ENCODE data around the gene ANKRD55. TPM values are rescaled to one million over a fixed set of nuclear protein-coding genes. Genes with fewer than 3 reads are reported as not detected.

Gene ANKRD55
- total RNA-seq, 1 donor from 2014 or later = 4.0 TPM

DNA sequence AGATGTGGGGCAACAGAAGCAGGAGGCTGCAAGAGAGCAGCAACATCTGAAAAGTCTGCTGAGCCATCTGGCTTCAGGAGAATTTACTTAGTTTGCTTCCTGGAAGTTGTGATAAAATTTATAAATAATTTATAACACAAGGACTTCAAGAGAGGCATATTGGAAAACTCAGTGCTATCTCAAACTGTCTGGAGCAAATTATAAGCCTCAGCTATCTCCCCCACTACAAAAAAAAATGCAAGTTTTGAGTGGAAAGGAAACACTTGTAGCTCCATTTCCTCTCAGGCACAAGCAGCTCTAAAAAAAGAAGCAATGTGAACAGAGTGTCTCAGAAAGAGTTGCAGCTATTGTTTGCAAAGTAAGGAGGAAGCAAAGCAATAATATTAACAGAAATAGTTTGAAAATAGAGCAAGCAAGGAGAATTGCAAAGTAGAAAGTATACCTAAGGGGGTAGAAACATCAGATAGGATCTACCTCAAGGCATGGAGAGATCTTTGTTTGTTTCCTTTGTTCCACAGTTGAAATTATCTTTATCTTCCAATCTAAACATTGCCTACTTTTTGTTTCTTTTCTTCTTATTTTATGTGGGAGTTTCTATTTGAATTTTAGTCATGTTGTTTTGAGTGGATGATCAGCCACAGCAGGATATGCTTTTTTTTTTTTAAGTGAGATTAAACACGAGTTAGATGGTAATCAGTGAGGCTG is 182.4 kb downstream of the ANKRD55 start:
- peak in 1 of 2 donors; percentile 85 for DNase-seq (ENCODE audit: low read depth in 2 of 2)

Other genes starting within 250 kb of the ANKRD55 start
- gene IL6ST, start 238.4 kb downstream of the ANKRD55 start, total RNA-seq = 501 and 923 TPM in 2 replicates

Data from dermis microvascular lymphatic vessel endothelial cell (primary cell).